GM18951 (cell line): Measurements from ENCODE around the gene JAZF1.

Experiments
- POLR2A ChIP-seq: IDR thresholded peaks from 4 replicates; pipeline ENCODE4 v1.6.1; 2011; ENCODE audit warnings: mild to moderate bottlenecking; ENCODE audit not compliant: insufficient read length, insufficient read depth; ENCODE audit errors: extremely low read depth
- in situ Hi-C: fragments of 300-500 bp; cut with MboI; formaldehyde crosslinking; loops from one replicate; pipeline ENCODE4 v1.12.0; 2022; ENCODE audit warnings: low sequenced_read_pairs, mixed read lengths, inconsistent platforms; ENCODE audit not compliant: unreplicated experiment

The JAZF1 gene

DNA sequence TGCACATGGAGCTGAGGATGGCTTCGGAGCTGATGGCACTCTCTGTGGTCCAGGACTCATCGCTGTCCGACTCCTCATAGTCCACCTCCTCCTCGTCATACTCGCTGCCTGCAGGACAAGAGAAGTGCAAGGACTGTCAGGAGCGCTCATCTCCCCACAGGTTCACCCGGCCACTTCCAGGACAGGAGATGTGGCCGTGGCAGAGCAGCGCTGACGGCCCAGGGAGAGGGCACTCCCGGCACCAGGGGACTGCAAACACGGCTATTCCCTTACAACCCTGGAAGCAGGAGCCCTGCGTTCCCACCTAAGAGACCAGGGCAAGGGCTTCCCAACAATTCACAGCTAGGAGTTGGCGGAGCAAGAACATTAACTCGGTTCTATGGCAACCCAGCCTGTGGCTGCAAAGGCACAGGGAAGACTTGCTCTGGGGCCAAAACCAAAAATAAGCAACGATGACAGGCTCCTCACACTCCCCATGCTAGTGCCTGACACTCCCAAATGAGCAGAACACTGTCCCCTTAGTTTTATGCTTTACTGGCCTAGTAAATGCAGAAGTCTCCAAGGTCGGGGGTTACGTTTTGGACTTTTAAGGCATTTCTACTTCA lies 339.7 kb downstream of the JAZF1 start:
- no peak for TF ChIP-seq POLR2A
- in situ Hi-C loops: no loop called here

GRCh38 chr7:27840313-27840712 lies 340.3 kb downstream of the JAZF1 start:
- in situ Hi-C loops: no loop called here
- TF ChIP-seq POLR2A: no peak

DNA sequence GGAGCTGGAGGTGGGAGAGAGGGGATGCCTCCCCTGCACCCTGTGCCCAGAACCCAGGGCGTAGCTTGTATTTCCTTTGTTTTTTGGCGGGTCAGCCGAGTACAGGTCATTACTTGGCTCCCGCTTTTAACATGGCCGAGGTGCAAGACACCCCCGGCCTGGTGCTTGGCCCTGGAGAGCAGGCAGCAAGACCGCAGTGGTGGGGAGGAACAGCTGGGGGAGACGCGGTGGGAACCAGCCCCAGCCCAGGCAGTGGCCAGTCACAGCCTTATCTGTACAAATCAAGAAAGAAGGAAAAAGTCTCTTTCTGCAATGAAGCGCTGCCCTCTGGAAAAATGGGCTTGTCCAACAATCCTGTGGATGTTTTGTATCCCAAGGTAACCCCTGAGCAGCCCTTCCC lies 341.5 kb downstream of the JAZF1 start:
- in situ Hi-C loops: no loop called here
- TF ChIP-seq POLR2A: no peak

GRCh38 chr7:27836536-27836935 lies 344.1 kb downstream of the JAZF1 start:
- in situ Hi-C loops: no loop called here
- no peak for TF ChIP-seq POLR2A

DNA sequence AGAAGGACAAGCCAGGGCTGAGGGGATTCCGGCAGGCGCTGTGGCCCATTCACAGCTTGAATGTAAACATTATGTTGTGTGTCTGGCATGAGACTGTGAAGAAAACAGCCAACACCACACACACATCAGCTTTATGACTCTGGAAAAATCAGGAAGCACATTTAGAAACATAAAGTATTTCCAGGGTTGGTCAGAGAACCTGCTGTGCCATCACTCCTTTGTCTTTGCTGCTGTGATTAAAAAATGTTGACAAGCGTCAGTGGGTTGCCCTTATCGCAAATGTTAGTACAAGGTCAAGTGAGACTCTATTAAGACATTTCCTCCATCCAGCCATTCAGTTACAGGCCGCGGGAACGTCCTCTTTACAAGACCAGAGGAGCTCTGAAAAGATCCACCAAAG lies 345.2 kb downstream of the JAZF1 start:
- no peak for TF ChIP-seq POLR2A
- in situ Hi-C loops: no loop called here

- TF ChIP-seq POLR2A: no peak
- in situ Hi-C loops: no loop called here
Measured at GRCh38 chr7:27834179-27834921, 346.2 kb downstream of the JAZF1 start.

DNA sequence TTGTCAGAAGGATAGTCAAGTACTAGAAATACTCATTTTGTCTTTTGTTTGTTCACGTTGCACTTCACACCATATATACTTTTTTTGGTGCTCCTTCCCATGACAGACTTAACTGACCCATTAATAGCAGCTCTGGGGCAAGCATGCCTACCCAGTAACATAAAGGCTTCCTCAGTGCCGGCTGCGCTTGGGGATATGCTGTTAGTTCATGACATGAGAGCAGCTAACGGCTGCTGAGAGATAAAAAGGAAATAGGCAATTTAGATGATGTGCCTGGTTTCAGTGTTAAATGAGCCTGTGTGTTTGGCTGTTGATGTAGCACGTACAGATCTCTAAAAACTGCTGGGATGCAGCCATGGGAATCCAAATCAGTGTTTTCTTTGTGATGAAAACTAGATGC lies 354.2 kb downstream of the JAZF1 start:
- in situ Hi-C loops: no loop called here
- TF ChIP-seq POLR2A: no peak

DNA sequence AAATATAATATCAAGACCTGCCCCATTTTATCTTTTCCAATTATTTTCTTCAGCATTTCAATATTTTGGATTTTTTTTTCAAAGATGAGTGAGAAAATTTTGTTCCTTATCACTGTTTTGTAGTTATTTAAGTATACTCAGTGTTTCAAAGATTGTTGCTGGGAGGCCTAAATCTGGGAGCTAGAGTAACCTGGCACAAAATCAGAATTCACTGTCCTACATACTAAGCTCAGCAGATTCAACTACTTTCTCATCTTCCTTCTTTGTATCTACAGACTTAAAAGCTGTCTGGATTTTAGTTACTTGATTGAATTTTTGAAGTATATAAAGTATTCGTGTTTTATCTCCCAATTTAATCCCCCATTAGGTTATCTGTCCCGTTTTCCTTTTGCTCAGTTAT lies 354.7 kb downstream of the JAZF1 start:
- in situ Hi-C loops: no loop called here
- no peak for TF ChIP-seq POLR2A

GRCh38 chr7:27822245-27822644 lies 358.4 kb downstream of the JAZF1 start:
- in situ Hi-C loops: no loop called here
- TF ChIP-seq POLR2A: no peak

DNA sequence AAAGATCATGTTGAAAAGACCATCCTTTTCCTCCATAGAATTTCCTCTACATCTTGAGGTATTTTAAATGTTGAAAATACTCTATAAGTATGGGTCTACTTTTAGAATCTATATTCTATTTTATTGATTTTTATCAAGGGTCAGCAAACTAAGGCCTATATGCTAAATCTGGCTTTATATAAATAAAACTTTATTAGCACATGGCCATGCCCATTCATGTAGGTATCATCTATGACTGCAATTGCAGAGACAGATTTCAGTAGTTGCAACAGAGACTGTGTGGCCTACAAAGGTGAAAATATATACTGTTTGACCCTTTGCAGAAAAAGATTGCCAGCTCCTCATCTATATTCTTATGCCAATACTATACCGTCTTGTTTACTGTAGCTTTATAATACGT lies 367.9 kb downstream of the JAZF1 start:
- TF ChIP-seq POLR2A: no peak
- in situ Hi-C loops: no loop called here

DNA sequence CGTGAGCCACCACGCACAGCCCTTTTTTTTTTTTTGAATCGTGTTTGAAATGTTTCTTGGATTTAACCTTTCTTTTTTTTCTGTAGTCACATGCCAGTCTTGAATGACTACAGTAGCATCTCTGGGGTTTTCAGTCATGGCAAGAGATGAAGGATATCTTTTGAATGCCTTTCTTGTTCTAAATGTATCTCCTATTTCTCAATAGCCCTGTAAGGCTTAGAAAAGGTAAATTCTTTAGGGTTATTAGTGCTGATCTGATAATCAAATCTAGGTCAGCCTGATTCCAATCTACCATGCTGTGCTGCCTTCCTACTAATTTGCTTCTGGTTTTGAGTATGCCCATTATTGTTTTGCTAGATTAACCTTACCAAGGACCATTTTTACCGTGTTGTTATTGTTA lies 370.4 kb downstream of the JAZF1 start:
- no peak for TF ChIP-seq POLR2A
- in situ Hi-C loops: no loop called here

DNA sequence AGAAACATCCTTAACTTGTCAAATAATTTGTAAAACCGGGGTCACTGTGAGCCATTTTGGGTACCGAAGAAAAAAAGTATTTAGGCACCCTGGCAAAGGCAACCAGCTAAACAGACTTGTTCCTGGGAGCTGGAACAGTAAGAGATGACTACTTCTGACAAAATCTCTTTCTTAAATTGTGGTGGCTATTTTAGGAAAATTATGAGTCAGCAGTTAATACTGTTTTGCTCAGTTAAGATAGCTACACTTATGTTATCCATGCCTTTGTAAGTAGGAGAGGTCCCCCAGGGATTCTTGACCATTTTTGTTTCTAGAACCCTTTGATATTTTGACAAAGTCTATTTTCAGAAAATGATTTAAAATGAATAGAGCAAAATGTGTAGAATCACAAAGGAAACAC lies 372.0 kb downstream of the JAZF1 start:
- in situ Hi-C loops: no loop called here
- no peak for TF ChIP-seq POLR2A

- TF ChIP-seq POLR2A: no peak
- in situ Hi-C loops: no loop called here
Measured at GRCh38 chr7:27804139-27804538, 376.5 kb downstream of the JAZF1 start.

- no peak for TF ChIP-seq POLR2A
- in situ Hi-C loops: no loop called here
Measured at GRCh38 chr7:27802999-27803398, 377.6 kb downstream of the JAZF1 start.
